Measurements from ENCODE around the gene ZFYVE9.

The ZFYVE9 gene

DNA sequence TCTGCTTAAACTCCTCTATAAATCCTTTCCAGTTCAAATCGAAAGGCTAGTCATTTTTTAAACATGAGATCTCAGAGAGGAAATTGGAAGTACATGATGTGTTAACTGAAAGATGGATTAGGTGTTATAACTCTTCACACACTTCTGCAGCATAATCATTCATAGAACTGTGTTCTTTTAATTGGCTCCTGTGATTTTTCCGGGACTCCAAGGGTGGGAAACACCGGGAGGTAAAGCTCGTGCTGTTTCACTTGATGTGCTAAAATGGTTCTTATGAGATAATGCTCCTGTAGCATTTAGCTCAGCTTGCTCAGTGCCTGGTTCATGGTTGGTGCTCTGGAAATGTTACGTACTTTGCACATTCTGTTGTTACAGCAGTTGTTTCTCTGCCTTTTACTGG lies 183.9 kb downstream of the ZFYVE9 start:
- no peaks in the 10 kb centered on the region for H3K9me3 ChIP-seq (ENCODE audit: control insufficient read depth in 2 of 2, low read length in 2 of 2)
- no peak overlapping the region for H3K4me3 ChIP-seq (ENCODE audit: low read length in 2 of 2)

DNA sequence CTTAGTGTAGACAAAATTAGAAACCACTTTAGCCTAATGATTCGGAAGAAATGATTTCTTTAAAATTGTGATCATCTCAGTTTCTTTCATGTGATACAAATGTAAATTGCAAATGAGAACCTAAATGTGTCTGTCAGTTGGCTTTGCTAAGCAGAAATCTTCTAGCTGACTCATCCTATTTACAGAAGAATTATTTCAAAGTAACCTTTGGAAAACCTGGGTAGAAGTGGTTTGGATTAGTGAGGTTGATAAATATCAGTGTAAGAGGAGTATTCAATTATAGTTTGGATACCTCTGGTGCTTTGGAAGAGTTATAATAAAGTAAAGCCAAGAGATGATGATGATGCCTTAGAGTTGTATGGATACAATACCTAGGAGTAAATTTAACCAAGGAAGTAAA lies 186.7 kb downstream of the ZFYVE9 start:
- Histone ChIP-seq H3K27me3 (ENCODE audit: control insufficient read depth in 2 of 2, insufficient read depth in 2 of 2, low read length in 2 of 2) (no peaks in the 10 kb centered on the region), H3K27ac (ENCODE audit: low read depth in 2 of 2, low read length in 2 of 2) (no peak overlapping the region), H3K36me3 (ENCODE audit: control insufficient read depth in 2 of 2, insufficient read depth in 2 of 2, low read length in 2 of 2) (no peaks in the 10 kb centered on the region), H3K4me3 (ENCODE audit: low read length in 2 of 2) (no peak overlapping the region), H3K9me3 (ENCODE audit: control insufficient read depth in 2 of 2, low read length in 2 of 2) (no peaks in the 10 kb centered on the region), H3K4me1 (ENCODE audit: control insufficient read depth in 2 of 2, insufficient read depth in 2 of 2, low read length in 2 of 2) (no peaks in the 10 kb centered on the region), H3K9ac (ENCODE audit: low read depth in 1 of 2, low read length in 2 of 2) (no peak overlapping the region)

More for the DNA sequence above, 183.9 kb downstream of the ZFYVE9 start:
- H3K27me3 ChIP-seq (ENCODE audit: control insufficient read depth in 2 of 2, insufficient read depth in 2 of 2, low read length in 2 of 2): no peaks in the 10 kb centered on the region
- no peak overlapping the region for H3K9ac ChIP-seq (ENCODE audit: low read depth in 1 of 2, low read length in 2 of 2)
- no peak overlapping the region for H3K27ac ChIP-seq (ENCODE audit: low read depth in 2 of 2, low read length in 2 of 2)
- H3K36me3 ChIP-seq (ENCODE audit: control insufficient read depth in 2 of 2, insufficient read depth in 2 of 2, low read length in 2 of 2): no peaks in the 10 kb centered on the region
- H3K4me1 ChIP-seq (ENCODE audit: control insufficient read depth in 2 of 2, insufficient read depth in 2 of 2, low read length in 2 of 2): no peaks in the 10 kb centered on the region

DNA sequence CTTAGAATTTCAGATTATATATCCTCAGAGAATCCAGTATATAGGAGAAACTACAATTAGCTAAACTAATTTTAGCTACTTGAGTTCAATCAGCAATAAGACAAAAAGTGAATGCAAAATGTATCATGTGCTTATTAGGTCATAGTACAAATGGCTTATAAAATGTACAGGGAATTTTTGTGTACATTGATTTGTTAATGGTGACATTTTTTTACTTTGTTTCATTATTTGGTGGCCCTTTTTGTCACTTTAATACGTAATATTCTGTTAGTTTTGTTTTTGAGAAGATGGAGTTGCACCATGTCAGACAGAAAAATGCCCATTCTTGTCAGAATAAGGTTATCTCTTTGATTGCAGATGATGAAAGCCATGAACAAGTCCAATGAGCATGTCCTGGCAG lies 190.5 kb downstream of the ZFYVE9 start:
- no peak overlapping the region for H3K27ac ChIP-seq (ENCODE audit: low read depth in 2 of 2, low read length in 2 of 2)

DNA sequence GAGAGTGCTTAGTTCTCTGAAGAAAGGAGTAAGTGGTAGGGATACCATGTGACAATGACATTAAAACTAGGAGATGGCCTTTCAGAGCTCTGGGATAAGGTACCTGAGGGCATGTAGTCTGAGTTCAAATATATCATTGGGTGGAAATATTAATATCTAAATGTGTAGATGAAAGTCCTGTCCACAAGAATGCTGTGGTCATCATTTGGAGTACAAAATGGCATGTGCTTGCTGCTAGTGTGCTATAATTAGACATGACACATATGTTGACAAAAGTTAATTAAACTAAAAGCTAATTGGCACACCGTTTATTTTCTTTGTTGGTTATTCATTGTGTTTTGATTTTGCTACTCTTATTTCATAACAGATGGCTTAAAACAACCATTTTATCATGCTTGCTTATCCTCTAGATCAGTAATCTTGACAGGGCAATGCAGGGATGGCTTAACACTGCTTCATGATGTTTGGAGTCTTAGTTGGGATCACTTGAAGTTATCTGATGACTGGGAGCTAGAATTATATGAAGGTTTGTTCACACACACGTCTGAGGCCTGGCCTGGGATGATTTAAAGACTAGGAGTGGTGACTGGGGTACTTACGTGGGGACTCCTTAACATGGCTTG lies 193.1 kb downstream of the ZFYVE9 start:
- Histone ChIP-seq H3K4me1 (ENCODE audit: control insufficient read depth in 2 of 2, insufficient read depth in 2 of 2, low read length in 2 of 2) (no peaks in the 10 kb centered on the region), H3K9ac (ENCODE audit: low read depth in 1 of 2, low read length in 2 of 2) (no peak overlapping the region), H3K27ac (ENCODE audit: low read depth in 2 of 2, low read length in 2 of 2) (no peak overlapping the region), H3K27me3 (ENCODE audit: control insufficient read depth in 2 of 2, insufficient read depth in 2 of 2, low read length in 2 of 2) (no peaks in the 10 kb centered on the region), H3K36me3 (ENCODE audit: control insufficient read depth in 2 of 2, insufficient read depth in 2 of 2, low read length in 2 of 2) (peaks cover 7 to 8% of the 10 kb centered on the region in 2 donors), H3K9me3 (ENCODE audit: control insufficient read depth in 2 of 2, low read length in 2 of 2) (no peaks in the 10 kb centered on the region), H3K4me3 (ENCODE audit: low read length in 2 of 2) (no peak overlapping the region)

More for the DNA sequence above, 190.5 kb downstream of the ZFYVE9 start:
- Histone ChIP-seq H3K36me3 (ENCODE audit: control insufficient read depth in 2 of 2, insufficient read depth in 2 of 2, low read length in 2 of 2) (peaks cover 0 to 8% of the 10 kb centered on the region in 2 donors), H3K4me3 (ENCODE audit: low read length in 2 of 2) (no peak overlapping the region), H3K9ac (ENCODE audit: low read depth in 1 of 2, low read length in 2 of 2) (no peak overlapping the region), H3K27me3 (ENCODE audit: control insufficient read depth in 2 of 2, insufficient read depth in 2 of 2, low read length in 2 of 2) (no peaks in the 10 kb centered on the region), H3K4me1 (ENCODE audit: control insufficient read depth in 2 of 2, insufficient read depth in 2 of 2, low read length in 2 of 2) (no peaks in the 10 kb centered on the region), H3K9me3 (ENCODE audit: control insufficient read depth in 2 of 2, low read length in 2 of 2) (no peaks in the 10 kb centered on the region)

DNA sequence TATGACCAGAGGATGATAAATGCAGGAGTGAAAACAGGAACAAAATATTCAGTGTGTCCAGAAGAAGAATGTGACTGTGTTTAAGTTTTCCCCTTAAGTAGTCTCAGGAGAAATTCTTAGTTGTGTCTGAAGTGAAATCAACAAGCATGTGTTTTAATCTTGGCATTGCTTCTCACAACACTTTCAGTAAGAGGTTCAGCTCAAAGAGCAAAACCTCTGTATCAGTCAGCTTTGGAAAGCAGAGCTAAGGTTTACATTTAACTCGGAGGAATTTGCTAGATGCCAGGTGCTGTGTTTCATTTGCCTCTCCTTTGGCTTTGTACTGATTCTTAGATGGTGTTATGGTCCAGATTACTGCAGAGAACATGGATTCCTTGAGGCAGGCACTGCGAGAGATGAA lies 195.6 kb downstream of the ZFYVE9 start:
- H3K9ac ChIP-seq (ENCODE audit: low read depth in 1 of 2, low read length in 2 of 2): no peak overlapping the region
- H3K36me3 ChIP-seq (ENCODE audit: control insufficient read depth in 2 of 2, insufficient read depth in 2 of 2, low read length in 2 of 2): peaks cover 8% of the 10 kb centered on the region in 2 donors
- H3K4me3 ChIP-seq (ENCODE audit: low read length in 2 of 2): no peak overlapping the region
- no peaks in the 10 kb centered on the region for H3K27me3 ChIP-seq (ENCODE audit: control insufficient read depth in 2 of 2, insufficient read depth in 2 of 2, low read length in 2 of 2)
- no peaks in the 10 kb centered on the region for H3K4me1 ChIP-seq (ENCODE audit: control insufficient read depth in 2 of 2, insufficient read depth in 2 of 2, low read length in 2 of 2)
- no peak overlapping the region for H3K27ac ChIP-seq (ENCODE audit: low read depth in 2 of 2, low read length in 2 of 2)
- H3K9me3 ChIP-seq (ENCODE audit: control insufficient read depth in 2 of 2, low read length in 2 of 2): no peaks in the 10 kb centered on the region

DNA sequence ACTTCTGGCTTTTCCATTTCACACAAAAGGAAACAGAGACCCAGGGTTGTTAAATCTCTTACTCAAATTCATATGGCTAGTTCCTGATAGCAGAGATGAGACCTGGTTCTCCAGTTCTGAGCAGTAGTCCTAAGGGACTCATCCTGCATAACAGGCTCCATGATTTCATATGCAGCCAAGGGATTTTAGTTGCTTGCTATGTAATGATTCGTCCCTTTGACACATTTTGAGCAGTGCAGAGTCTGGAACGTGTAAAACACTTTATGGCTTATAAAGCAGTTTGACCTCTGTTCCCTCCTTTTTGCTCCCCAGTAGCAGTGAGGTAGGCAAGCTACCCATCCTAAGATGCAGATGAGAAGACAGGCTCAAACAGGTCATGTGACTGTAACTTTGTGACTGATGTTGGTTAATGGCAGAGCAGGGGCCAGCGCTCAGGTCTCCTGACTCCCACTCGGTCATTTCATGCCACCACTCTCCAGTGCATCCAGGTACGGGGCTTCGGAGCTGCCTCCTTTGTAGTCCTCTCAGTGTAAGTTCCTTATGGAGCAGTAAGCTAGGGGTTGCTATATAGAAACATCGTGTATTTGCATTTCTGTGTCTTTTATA lies 199.9 kb downstream of the ZFYVE9 start:
- Histone ChIP-seq H3K9me3 (ENCODE audit: control insufficient read depth in 2 of 2, low read length in 2 of 2) (no peaks in the 10 kb centered on the region), H3K4me1 (ENCODE audit: control insufficient read depth in 2 of 2, insufficient read depth in 2 of 2, low read length in 2 of 2) (no peaks in the 10 kb centered on the region), H3K4me3 (ENCODE audit: low read length in 2 of 2) (no peak overlapping the region), H3K27ac (ENCODE audit: low read depth in 2 of 2, low read length in 2 of 2) (no peak overlapping the region), H3K27me3 (ENCODE audit: control insufficient read depth in 2 of 2, insufficient read depth in 2 of 2, low read length in 2 of 2) (no peaks in the 10 kb centered on the region), H3K9ac (ENCODE audit: low read depth in 1 of 2, low read length in 2 of 2) (no peak overlapping the region), H3K36me3 (ENCODE audit: control insufficient read depth in 2 of 2, insufficient read depth in 2 of 2, low read length in 2 of 2) (peaks cover 5 to 8% of the 10 kb centered on the region in 2 donors)

DNA sequence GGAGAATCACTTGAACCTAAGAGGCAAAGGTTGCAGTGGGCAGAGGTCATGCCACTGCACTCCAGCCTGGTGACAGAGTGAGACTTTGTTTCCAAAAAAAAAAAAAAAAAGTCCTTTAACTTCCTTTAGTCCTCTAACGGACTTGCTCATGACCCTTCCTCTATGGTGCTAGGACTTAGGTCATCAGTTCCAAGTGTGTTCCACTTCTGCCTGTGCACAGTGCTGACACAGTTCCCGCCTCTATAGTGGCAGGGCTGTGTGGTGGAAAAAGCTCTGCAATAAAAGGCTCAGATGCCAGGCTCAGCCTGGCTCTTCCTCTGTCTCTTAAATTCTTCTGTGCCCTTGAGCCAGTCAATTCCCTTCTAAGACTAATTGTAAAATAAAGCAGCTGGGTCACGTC lies 202.1 kb downstream of the ZFYVE9 start:
- Histone ChIP-seq H3K9me3 (ENCODE audit: control insufficient read depth in 2 of 2, low read length in 2 of 2) (no peaks in the 10 kb centered on the region), H3K27me3 (ENCODE audit: control insufficient read depth in 2 of 2, insufficient read depth in 2 of 2, low read length in 2 of 2) (no peaks in the 10 kb centered on the region), H3K4me3 (ENCODE audit: low read length in 2 of 2) (no peak overlapping the region), H3K4me1 (ENCODE audit: control insufficient read depth in 2 of 2, insufficient read depth in 2 of 2, low read length in 2 of 2) (no peaks in the 10 kb centered on the region), H3K27ac (ENCODE audit: low read depth in 2 of 2, low read length in 2 of 2) (no peak overlapping the region), H3K9ac (ENCODE audit: low read depth in 1 of 2, low read length in 2 of 2) (no peak overlapping the region), H3K36me3 (ENCODE audit: control insufficient read depth in 2 of 2, insufficient read depth in 2 of 2, low read length in 2 of 2) (peaks cover 5 to 8% of the 10 kb centered on the region in 2 donors)

DNA sequence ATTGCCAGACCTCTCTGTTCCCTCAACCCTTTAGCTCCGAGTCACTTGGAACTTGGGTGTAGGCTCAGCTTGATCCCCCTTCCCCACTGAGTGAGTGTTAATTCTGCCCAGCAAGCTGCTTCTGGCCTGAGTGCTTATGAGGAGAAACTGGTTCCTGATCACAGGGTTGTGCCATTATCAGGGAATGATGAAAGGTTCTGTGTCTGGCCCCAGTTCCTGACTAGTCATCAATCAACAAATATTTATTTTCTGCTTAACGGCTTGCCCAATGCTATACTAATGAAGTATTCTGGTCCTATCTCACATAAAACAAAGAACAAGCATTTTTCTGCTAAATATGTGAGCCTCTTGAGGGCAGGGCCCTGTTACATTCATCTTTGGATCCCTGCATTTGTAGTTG lies 203.4 kb downstream of the ZFYVE9 start:
- H3K9me3 ChIP-seq (ENCODE audit: control insufficient read depth in 2 of 2, low read length in 2 of 2): no peaks in the 10 kb centered on the region
- H3K9ac ChIP-seq (ENCODE audit: low read depth in 1 of 2, low read length in 2 of 2): no peak overlapping the region
- no peak overlapping the region for H3K27ac ChIP-seq (ENCODE audit: low read depth in 2 of 2, low read length in 2 of 2)
- no peaks in the 10 kb centered on the region for H3K4me1 ChIP-seq (ENCODE audit: control insufficient read depth in 2 of 2, insufficient read depth in 2 of 2, low read length in 2 of 2)
- no peaks in the 10 kb centered on the region for H3K27me3 ChIP-seq (ENCODE audit: control insufficient read depth in 2 of 2, insufficient read depth in 2 of 2, low read length in 2 of 2)
- H3K36me3 ChIP-seq (ENCODE audit: control insufficient read depth in 2 of 2, insufficient read depth in 2 of 2, low read length in 2 of 2): peaks cover 0 to 5% of the 10 kb centered on the region in 2 donors
- H3K4me3 ChIP-seq (ENCODE audit: low read length in 2 of 2): no peak overlapping the region

DNA sequence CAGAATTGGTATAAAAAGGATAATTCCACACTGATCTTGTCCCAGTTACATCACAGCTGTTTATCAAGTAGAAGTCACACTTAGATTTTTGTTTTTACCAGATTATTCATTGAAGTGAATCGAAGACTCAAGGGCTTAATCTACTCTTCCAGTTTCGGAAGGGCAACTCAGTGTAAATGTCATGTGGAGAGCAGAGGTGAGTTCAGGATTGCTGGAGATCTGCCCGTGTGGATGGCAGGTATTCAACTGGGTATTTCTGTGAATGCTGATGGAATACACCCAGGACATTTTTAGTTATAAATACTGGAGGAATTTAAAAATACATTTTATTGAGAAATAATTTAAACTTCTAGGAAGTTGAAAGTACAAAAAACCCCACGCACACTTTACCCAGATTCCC lies 204.8 kb downstream of the ZFYVE9 start:
- Histone ChIP-seq H3K9ac (ENCODE audit: low read depth in 1 of 2, low read length in 2 of 2) (no peak overlapping the region), H3K36me3 (ENCODE audit: control insufficient read depth in 2 of 2, insufficient read depth in 2 of 2, low read length in 2 of 2) (peaks cover 5% of the 10 kb centered on the region in 2 donors), H3K4me3 (ENCODE audit: low read length in 2 of 2) (no peak overlapping the region), H3K4me1 (ENCODE audit: control insufficient read depth in 2 of 2, insufficient read depth in 2 of 2, low read length in 2 of 2) (no peaks in the 10 kb centered on the region), H3K27me3 (ENCODE audit: control insufficient read depth in 2 of 2, insufficient read depth in 2 of 2, low read length in 2 of 2) (no peaks in the 10 kb centered on the region), H3K9me3 (ENCODE audit: control insufficient read depth in 2 of 2, low read length in 2 of 2) (no peaks in the 10 kb centered on the region), H3K27ac (ENCODE audit: low read depth in 2 of 2, low read length in 2 of 2) (no peak overlapping the region)

DNA sequence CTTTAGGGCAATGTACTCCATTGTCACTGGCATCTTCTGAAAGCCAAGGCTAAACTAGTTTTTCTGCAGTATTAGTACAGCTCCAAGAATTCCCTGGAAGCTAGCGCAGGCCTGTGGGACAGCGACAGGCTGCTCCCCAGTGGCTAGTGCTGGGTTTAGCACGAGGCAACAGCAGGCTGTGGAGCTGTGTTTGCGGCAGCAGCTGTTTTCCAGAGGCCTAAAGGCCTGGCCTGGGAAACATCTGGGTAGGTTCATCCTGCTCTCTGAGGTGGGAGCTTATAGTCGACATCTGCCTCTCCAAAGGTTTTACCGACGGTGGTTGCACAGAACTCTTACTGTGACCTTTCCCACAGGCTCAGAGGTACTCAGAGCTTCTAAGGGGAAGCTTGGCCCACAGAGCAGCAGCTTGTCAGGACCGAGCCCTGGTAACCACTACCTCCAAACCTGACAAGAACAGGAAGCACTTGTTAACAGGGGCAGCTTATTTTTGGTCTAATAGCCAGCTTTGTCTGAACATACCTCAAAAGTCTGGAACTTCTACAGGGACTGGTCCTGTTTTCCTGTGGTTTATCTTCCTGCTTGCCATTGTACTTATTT lies 206.9 kb downstream of the ZFYVE9 start:
- no peak overlapping the region for H3K9ac ChIP-seq (ENCODE audit: low read depth in 1 of 2, low read length in 2 of 2)

More for the DNA sequence above, 206.9 kb downstream of the ZFYVE9 start:
- H3K4me1 ChIP-seq (ENCODE audit: control insufficient read depth in 2 of 2, insufficient read depth in 2 of 2, low read length in 2 of 2): no peaks in the 10 kb centered on the region
- no peak overlapping the region for H3K27ac ChIP-seq (ENCODE audit: low read depth in 2 of 2, low read length in 2 of 2)
- H3K36me3 ChIP-seq (ENCODE audit: control insufficient read depth in 2 of 2, insufficient read depth in 2 of 2, low read length in 2 of 2): peaks cover 18 to 21% of the 10 kb centered on the region in 2 donors
- H3K9me3 ChIP-seq (ENCODE audit: control insufficient read depth in 2 of 2, low read length in 2 of 2): no peaks in the 10 kb centered on the region
- H3K27me3 ChIP-seq (ENCODE audit: control insufficient read depth in 2 of 2, insufficient read depth in 2 of 2, low read length in 2 of 2): no peaks in the 10 kb centered on the region
- no peak overlapping the region for H3K4me3 ChIP-seq (ENCODE audit: low read length in 2 of 2)

Measured in mucosa of rectum (tissue), 2 donors.